Vagina (tissue), 2 donors: ENCODE results near the gene KMT2C.

Experiments
- CTCF ChIP-seq, 3 experiments: fragments of 450-650 bp in 2 of 3; fragments of 200-600 bp in 1 of 3; sonication (generic) in 1 of 3; IDR thresholded peaks; one replicate each; pipeline ENCODE4 v1.5.1; 2017 to 2019; ENCODE audit warnings: antibody characterized with exemption in 3 of 3, mild to moderate bottlenecking in 2 of 3, moderate library complexity in 2 of 3
- POLR2A ChIP-seq, 2 donors: fragments of 450-650 bp; IDR thresholded peaks; one replicate each; pipeline ENCODE4 v1.6.1; 2017; ENCODE audit warnings: antibody characterized with exemption in 2 of 2, mild to moderate bottlenecking in 2 of 2, moderate library complexity in 2 of 2

- TF ChIP-seq CTCF (IDR thresholded peaks at IDR 0.05) = no peak
- TF ChIP-seq POLR2A (IDR thresholded peaks at IDR 0.05) = no peak
Measured at GRCh38 chr7:152419473-152420429, 16.1 kb downstream of the KMT2C start.
